Ascending aorta (tissue), 2 donors: ENCODE measurements around the gene COMMD7. TPM values are rescaled to one million over a fixed set of nuclear protein-coding genes. Genes with fewer than 3 reads are reported as not detected.

ENCODE experiments used
- DNase-seq, 2 donors: peaks; one replicate each; pipeline ENCODE4 v3.0.0-alpha.2; 2019; ENCODE audit warnings: low spot score in 2 of 2
- H3K27ac ChIP-seq, 2 donors: fragments of 200-600 bp; sonication (generic); one replicate each; pipeline ENCODE4 v1.5.1; 2016 to 2017; ENCODE audit warnings: mild to moderate bottlenecking in 1 of 2
- H3K27me3 ChIP-seq: fragments of 200-600 bp; sonication (generic); one replicate; pipeline ENCODE4 v1.5.1; 2017
- H3K36me3 ChIP-seq, 2 donors: fragments of 200-600 bp; sonication (generic); one replicate each; pipeline ENCODE4 v1.5.1; 2016
- H3K4me1 ChIP-seq, 2 donors: fragments of 200-600 bp; sonication (generic); one replicate each; pipeline ENCODE4 v1.5.1; 2016 to 2017; ENCODE audit warnings: mild to moderate bottlenecking in 1 of 2
- H3K4me3 ChIP-seq, 2 donors: fragments of 200-600 bp; sonication (generic); one replicate each; pipeline ENCODE4 v1.5.1; 2016 to 2017; ENCODE audit warnings: mild to moderate bottlenecking in 1 of 2
- H3K9me3 ChIP-seq, 2 donors: fragments of 200-600 bp; sonication (generic); one replicate each; pipeline ENCODE4 v1.5.1; 2016
- intact Hi-C: fragments of 100-400 bp; cut with DNase I; formaldehyde crosslinking; loops from one replicate; pipeline ENCODE4 v1.15.1; 2023
- total RNA-seq: library from RNA; depleted of rRNA; stranded (reverse); fragments of >200 nt; gene quantifications from one replicate; pipeline ENCODE4 v1.1.0, GENCODE V29; 2016
- TF ChIP-seq, protein P1 (sequence below), 3 experiments: fragments of 200-600 bp in 2 of 3; fragments of 450-650 bp in 1 of 3; sonication (generic) in 2 of 3; IDR thresholded peaks; one replicate each; pipeline ENCODE4 v1.5.1; 2016 to 2019; ENCODE audit warnings: antibody characterized with exemption in 3 of 3, mild to moderate bottlenecking in 1 of 3, moderate library complexity in 1 of 3

COMMD7 gene
- total RNA-seq, 1 donor from 2014 or later, result 90.3 TPM

GRCh38 chr20:32686530-32687179, 56.6 kb downstream of the COMMD7 start:
- intact Hi-C loops, result no loop called here
- no peak overlapping the region for H3K4me3 ChIP-seq
- H3K27me3 ChIP-seq, result no peaks in the 10 kb centered on the region
- no peaks in the 10 kb centered on the region for H3K9me3 ChIP-seq
- H3K27ac ChIP-seq, result no peak overlapping the region
- DNase-seq, result no peak
- no peaks in the 10 kb centered on the region for H3K36me3 ChIP-seq
- TF ChIP-seq, protein P1, sequence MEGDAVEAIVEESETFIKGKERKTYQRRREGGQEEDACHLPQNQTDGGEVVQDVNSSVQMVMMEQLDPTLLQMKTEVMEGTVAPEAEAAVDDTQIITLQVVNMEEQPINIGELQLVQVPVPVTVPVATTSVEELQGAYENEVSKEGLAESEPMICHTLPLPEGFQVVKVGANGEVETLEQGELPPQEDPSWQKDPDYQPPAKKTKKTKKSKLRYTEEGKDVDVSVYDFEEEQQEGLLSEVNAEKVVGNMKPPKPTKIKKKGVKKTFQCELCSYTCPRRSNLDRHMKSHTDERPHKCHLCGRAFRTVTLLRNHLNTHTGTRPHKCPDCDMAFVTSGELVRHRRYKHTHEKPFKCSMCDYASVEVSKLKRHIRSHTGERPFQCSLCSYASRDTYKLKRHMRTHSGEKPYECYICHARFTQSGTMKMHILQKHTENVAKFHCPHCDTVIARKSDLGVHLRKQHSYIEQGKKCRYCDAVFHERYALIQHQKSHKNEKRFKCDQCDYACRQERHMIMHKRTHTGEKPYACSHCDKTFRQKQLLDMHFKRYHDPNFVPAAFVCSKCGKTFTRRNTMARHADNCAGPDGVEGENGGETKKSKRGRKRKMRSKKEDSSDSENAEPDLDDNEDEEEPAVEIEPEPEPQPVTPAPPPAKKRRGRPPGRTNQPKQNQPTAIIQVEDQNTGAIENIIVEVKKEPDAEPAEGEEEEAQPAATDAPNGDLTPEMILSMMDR (IDR thresholded peaks at IDR 0.05), result no peak
- no peaks in the 10 kb centered on the region for H3K4me1 ChIP-seq

DNA sequence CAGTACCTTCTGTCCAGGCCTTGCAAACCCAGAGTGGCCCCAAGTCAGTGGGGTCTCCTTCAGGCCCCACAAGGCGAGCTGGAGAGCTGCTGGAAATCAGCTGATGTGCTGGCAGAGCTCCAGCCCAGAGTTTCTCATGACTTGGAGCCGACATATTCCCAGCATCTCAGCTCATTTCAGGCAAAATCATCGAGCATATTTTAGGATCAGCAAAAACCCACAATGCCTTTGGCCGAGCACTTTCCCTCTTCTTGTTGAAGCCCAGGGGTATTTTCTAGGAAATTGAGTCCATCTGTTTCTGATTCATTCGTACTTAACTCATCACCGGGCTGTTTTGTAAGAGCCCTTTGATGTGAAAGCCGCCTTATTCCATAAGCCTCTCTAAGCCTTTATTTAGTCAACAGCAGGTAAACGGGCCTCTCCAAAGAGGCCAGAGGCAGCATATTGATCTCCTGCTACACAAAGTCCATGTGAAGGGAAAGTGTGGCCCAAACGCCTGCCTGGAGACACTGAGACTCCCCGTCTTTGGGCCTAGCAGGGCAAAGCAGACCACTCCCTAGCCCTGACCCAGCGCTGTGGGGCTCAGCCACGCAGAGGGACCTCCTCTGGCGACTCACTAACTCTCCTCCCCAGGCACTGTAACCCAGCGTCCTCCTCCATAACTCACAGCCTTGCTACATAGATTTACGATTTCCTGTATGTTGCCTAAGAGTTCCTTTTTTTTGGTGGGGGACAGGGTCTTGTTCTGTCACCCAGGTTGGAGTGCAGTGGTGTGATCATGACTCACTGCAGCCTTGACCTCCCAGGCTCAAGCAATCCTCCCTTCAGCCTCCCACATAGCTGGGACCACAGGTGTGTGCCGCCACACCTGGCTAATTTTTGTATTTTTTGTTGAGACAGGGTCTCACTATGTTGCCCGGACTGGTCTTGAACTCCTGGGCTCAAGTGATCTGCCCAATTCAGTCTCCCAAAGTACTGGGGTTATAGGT, 57.4 kb downstream of the COMMD7 start:
- Histone ChIP-seq H3K27me3 (no peaks in the 10 kb centered on the region), H3K4me3 (no peak overlapping the region), H3K4me1 (no peaks in the 10 kb centered on the region), H3K9me3 (no peaks in the 10 kb centered on the region), H3K27ac (no peak overlapping the region), H3K36me3 (no peaks in the 10 kb centered on the region)
- intact Hi-C loops, result no loop called here
- TF ChIP-seq, protein P1 (IDR thresholded peaks at IDR 0.05), result no peak
- no peak for DNase-seq

DNA sequence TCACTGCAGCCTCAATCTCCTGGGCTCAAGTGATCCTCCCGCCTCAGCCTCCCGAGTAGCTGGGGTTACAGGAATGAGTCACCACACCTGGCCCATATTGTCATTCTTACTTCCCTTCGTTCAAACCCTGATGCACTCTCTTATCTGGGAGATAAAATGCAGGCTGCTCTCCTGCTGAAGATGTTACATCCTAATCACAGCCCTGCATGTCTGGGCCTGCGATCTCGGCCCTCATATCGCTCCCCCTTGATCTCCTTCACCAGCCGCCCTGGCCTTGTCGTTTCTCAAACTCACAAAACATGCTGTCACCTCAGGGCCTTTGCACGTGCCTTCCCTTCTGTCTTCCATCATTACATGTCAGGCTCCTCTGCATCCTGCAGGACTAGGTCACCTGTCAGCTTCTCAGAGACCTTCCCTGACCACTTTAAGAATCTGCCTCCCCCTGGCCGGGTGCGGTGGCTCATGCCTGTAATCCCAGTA, 60.7 kb downstream of the COMMD7 start:
- intact Hi-C loops, result no loop called here

GRCh38 chr20:32681175-32682084, 61.8 kb downstream of the COMMD7 start:
- no peaks in the 10 kb centered on the region for H3K36me3 ChIP-seq
- no peaks in the 10 kb centered on the region for H3K9me3 ChIP-seq
- H3K4me1 ChIP-seq, result no peaks in the 10 kb centered on the region
- H3K27me3 ChIP-seq, result no peaks in the 10 kb centered on the region
- DNase-seq, result no peak
- TF ChIP-seq, protein P1 (IDR thresholded peaks at IDR 0.05), result no peak
- intact Hi-C loops, result no loop called here
- no peak overlapping the region for H3K27ac ChIP-seq
- H3K4me3 ChIP-seq, result no peak overlapping the region

More for the DNA sequence above, 60.7 kb downstream of the COMMD7 start:
- Histone ChIP-seq H3K4me3 (no peak overlapping the region), H3K27ac (no peak overlapping the region), H3K27me3 (no peaks in the 10 kb centered on the region), H3K36me3 (no peaks in the 10 kb centered on the region), H3K4me1 (no peaks in the 10 kb centered on the region), H3K9me3 (no peaks in the 10 kb centered on the region)
- TF ChIP-seq, protein P1 (IDR thresholded peaks at IDR 0.05), result no peak
- no peak for DNase-seq

GRCh38 chr20:32680544-32681174, 62.6 kb downstream of the COMMD7 start:
- no peak for DNase-seq
- Histone ChIP-seq H3K27me3 (no peaks in the 10 kb centered on the region), H3K4me1 (no peaks in the 10 kb centered on the region), H3K36me3 (no peaks in the 10 kb centered on the region), H3K4me3 (no peak overlapping the region), H3K27ac (no peak overlapping the region), H3K9me3 (no peaks in the 10 kb centered on the region)
- TF ChIP-seq, protein P1 (IDR thresholded peaks at IDR 0.05), result no peak
- intact Hi-C loops, result no loop called here
